ENCODE results near the gene SFTPD. TPM values are rescaled to one million over a fixed set of nuclear protein-coding genes. Genes with fewer than 3 reads are reported as not detected.

The SFTPD gene
- total RNA-seq, 1 donor from 2014 or later = 0.30 TPM

GRCh38 chr10:79944428-79945395, 4.2 kb downstream of the SFTPD start:
- no peak for DNase-seq (ENCODE audit: low read depth)

DNA sequence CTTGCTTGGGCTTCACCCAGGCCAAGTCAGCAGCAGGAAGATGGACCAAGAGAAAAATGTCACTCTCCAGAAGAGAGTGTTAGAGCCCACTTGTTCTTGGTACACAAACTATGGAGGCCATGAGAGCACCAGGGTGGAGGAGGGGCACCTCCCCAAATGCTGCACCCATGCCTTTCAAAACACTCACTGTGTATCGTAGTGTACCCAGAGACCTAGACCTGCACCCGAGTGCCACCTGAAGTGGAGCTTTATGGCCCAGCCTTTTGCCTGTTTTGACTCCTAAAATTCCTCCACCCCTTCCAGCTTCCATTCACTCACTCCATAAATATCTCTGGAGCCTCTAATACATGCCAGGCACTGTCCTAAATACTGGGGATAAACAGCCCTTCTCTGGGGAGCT, 5.0 kb downstream of the SFTPD start:
- DNase-seq (ENCODE audit: low read depth) = no peak

- DNase-seq (ENCODE audit: low read depth) = no peak
These were observed 6.4 kb downstream of the SFTPD start for GRCh38 chr10:79942261-79943185.

DNA sequence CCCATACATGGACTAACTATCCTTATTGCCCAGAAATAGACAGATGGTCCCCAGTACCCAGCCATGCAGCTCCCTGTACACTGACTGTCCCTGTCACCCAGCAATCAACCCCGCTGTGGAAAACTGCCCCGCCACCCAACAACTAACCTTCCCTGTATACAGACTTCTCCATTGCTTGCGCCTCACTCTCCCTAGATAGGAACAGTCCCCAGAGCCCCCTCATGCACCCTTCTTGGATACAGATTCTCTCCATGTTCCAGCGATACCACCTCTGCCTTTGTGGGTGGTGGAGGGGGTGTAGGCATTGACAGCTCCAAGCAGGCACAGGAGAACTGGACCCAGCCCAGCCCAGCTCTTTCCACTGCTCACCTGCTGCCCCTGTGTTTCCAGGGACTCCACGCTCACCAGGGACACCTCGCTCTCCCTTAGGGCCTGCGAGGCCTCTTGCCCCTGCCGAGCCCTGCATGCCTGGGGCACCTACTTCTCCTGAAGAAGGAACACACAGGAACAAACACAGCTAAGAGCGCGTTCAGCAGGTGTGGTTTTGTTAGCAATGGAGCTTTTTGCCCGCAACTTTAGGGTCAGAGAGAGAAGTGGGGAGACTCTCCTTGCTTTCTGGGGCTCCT, 7.2 kb downstream of the SFTPD start:
- DNase-seq (ENCODE audit: low read depth) = no peak

DNA sequence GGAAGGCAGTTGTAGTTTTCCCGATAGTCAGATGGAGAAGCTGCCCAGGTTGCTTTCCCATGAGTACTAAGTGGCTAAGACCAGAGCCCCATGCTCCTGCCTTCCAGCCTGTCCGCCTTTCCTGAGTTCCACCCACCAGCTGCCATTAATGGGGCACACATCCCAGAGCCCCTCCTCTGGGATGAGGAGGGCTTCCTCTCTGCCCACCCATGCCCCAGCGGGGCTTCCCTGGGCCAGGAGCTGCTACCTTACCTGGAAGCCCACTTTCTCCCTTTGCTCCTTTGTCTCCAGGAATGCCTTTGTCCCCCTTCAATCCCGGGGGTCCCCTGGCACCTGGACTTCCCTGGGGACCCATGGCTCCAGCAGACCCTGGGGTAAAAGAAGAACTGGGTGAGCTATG, 7.8 kb downstream of the SFTPD start:
- no peak for DNase-seq (ENCODE audit: low read depth)

DNA sequence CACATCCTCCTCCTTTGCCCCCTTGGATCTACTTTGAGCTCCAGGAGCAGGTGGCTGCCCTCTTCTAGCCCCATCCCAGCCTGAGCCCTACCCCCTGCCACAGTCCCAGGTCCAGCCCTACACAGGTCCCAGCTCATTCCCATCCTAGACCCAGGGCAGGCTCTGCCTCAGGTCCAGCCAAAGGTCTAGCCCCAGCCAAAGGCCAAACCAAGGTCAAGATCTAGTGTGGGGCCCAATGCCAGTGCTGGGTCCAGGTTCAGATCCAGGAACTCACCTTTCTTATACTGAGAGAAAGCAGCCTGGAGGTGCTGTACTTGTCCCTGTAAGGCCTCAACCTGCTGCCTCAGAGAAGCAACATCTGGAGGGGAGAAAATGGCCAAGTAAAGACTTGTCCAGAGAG, 8.5 kb downstream of the SFTPD start:
- no peak for DNase-seq (ENCODE audit: low read depth)

GRCh38 chr10:79939969-79940368, 8.9 kb downstream of the SFTPD start:
- DNase-seq (ENCODE audit: low read depth) = no peak

- DNase-seq (ENCODE audit: low read depth) = no peak
These were observed 10.0 kb downstream of the SFTPD start for GRCh38 chr10:79938728-79939406.

- DNase-seq (ENCODE audit: low read depth) = no peak
These were observed 11.2 kb downstream of the SFTPD start for GRCh38 chr10:79937701-79938151.

DNA sequence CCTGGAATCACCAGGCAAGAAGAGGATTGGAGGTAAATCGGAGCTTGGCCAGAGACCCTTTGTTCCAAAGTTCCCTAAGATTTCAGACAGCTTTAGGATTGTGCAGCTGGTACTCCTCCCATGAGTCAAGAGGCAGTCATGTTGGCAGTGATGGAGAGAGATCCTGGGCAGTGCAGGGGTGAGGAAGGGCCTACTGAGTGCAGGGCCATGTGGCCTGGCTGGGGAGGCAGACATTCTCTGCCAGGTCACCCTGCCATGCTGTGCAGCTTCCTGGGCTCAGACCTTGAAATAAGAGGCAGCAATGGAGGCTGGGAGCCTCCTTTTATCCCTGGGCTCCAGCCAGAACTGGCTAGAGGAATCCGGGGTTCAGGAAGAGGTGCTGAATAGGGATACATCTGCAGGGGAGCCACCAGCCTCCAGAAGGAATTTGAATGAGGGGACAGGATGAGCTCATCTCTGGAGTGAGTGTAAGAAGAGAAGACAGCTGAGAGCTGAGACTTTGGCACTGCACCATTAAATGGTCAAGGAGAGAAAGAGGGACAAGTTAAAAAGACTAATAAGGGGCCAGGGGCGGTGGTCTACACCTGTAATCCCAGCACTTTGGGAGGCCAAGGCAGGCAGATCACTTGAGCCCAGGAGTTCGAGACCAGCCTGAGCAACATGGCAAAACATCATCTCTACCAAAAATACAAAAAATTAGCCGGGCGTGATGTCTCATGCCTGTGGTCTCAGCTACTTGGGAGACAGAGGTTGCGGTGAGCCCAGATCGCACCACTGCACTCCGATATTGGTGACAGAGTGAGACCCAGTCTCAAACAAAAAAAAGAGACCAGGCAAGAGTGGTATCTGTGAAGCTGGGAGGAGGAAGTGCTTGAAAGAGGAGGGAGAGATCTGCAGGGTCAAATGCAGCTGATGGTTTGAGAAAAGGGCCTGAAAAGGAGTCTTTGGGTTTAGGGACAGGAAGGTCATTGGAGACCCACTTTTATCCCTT, 12.0 kb downstream of the SFTPD start:
- no peak for DNase-seq (ENCODE audit: low read depth)

DNA sequence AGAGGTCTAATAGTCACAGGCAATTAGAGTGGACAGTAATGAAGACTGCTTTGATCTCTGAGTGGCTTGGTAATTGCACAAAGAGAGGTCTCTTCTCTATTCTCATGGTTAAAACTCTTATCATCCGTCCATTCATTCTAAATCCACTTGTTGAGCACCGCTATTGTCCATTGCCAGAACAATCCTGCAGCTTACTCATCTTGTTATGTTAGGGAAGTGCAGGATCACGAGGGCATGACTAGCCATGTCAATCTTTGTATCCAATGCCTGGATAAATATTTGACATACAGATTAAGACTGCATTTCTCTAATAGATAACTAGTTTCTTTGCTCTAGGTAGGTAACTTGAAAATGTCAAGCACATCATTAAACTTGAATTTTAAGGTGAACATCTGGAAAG, 14.9 kb downstream of the SFTPD start:
- DNase-seq (ENCODE audit: low read depth) = peak; percentile 16

GRCh38 chr10:79932841-79933379, 16.0 kb downstream of the SFTPD start:
- no peak for DNase-seq (ENCODE audit: low read depth)

DNA sequence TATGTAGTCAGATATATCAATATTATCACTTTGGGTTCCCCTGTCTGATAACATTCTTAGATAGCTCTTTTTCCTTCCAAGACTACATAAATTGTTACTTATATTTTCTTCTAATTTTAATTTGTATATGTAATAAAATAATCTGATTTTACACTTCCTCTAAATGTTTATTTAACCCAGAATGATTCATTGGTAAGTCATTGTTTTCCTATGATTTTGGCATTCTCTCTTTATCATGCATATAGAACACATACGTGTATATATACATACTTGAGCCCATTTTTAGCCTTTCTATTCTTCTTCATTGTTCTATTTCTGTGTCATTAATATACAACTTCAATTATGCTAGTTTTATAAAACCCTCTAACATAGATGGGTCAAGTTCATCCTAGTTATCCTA, 16.6 kb downstream of the SFTPD start:
- DNase-seq (ENCODE audit: low read depth) = no peak

- DNase-seq (ENCODE audit: low read depth) = no peak
These were observed 18.2 kb downstream of the SFTPD start for GRCh38 chr10:79930751-79931150.

DNA sequence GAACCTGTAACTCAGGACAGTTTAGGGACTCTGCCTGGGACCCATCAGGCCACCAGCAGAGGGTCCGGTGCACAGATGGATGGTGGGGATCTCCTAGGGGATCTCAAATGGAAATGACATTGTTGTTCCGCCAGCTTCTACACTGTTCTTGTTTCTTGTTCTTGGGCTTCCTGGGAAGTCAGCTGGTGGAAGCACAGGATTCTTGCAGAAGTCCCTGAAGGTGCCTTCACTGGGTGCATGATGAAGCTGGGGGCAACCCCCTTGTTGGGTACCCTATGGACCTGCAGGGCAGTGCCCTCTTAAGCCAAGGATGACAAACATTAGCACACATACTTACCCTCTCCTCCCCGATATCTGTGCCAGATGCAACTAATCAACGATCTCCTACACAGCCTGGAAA, 18.6 kb downstream of the SFTPD start:
- no peak for DNase-seq (ENCODE audit: low read depth)

DNA sequence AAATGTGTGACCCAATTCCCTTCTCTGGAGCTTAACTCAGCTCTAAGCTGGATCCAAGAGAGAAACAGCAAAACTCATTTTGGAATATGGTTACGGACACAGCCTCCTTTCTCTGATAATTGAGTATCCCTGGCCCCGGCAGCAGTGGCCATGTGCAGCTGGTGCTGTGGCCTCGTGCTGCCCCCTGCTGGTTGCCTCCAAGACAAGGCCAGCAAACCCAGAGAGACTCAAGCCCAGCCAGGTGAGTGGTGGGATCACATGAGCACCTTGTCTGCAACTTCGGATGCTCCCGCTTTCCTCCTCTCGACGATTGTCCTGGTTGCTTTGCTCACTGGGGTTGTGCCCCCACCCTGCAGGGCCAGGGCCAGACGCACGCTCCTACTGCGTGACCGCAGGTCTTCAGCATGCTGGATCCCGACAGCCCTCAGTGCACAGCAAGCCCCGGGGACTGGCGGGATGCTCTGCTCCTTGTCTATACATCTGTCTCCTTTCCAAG, 19.4 kb downstream of the SFTPD start:
- peak; percentile 40 for DNase-seq (ENCODE audit: low read depth)

DNA sequence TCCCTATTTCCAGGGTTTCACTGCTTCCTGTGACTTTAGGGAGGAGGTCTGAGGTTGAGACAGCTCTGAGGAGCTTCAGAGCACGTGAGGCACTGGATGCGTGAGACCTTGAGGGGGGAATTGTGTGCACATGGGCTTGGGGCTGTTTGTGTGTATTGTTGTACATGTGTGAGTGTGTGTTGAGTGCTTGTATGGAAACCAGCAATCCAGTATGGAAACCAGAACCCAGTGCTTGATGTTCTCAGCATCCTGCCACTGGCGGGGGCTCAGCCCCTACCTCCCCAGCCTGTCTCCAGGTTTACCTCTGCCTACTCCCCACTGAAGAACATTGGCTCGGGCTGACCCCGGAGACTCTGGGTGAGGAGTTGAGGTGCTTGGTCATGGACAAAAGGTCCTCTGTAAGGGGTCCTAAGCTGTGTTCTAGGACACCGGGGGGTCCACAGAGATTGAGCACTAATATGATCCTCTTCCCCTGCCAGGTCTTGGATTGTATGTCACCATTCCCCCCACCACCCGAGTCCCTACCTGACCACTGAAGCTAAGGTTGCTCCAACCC, 20.8 kb downstream of the SFTPD start:
- no peak for DNase-seq (ENCODE audit: low read depth)

DNA sequence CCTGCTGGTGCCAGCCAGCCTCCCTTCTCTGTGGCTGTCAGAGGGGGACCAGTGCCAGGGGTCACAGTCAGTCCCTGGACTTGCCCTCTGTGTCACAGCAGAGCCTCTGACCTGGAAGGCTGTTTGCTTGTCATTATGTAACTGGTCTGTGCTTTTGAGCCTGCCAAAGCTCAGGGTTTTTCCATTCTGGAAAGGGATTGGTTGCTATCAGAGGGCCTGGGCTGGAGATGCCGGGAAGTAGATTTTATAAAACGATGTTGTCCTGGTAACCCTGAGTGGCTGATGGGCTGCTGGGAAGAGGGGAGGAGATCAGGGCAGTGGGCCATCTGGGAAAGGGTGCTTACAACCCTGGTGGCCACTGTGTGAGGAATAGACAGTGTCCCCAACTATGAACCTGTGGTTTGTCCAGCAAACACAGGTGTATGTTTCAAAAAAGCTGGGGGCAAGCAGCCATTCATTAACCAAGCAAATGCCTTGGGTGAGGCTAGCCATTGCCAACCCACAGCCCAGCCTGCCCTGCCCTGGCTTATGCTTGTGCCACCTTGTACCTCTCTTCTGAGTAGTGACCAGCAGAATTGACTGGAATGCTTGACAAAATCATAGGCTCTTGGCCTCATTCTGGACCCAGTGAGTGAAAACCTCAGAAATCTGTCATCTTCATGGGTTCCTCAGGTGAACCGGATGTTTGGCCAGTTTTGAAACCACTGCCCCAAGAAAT, 21.6 kb downstream of the SFTPD start:
- no peak for DNase-seq (ENCODE audit: low read depth)

- DNase-seq (ENCODE audit: low read depth) = no peak
These were observed 22.9 kb downstream of the SFTPD start for GRCh38 chr10:79926037-79926436.

All from renal cortical epithelial cell (primary cell).